ENCODE measurements around the gene MTHFD1L.

Gene MTHFD1L

GRCh38 chr6:151067684-151068596 lies 202.4 kb downstream of the MTHFD1L start:
- TF ChIP-seq ZNF384 (IDR thresholded peaks at IDR 0.05) = no peak
- TF ChIP-seq FOXA1 (IDR thresholded peaks at IDR 0.05) = no peak
- no peak for TF ChIP-seq ELF4 (IDR thresholded peaks at IDR 0.05)
- TF ChIP-seq PKNOX1 (IDR thresholded peaks at IDR 0.05) = no peak
- no peak for TF ChIP-seq LEF1 (IDR thresholded peaks at IDR 0.05; ENCODE audit: borderline replicate concordance)
- no peak for TF ChIP-seq CTBP1 (IDR thresholded peaks at IDR 0.05; ENCODE audit: borderline replicate concordance)
- no peak for TF ChIP-seq SUZ12 (IDR thresholded peaks at IDR 0.05)
- TF ChIP-seq FOXK2 (IDR thresholded peaks at IDR 0.05) = no peak
- ChIA-PET POLR2A (interaction anchor here (0.8 kb wide), 1 partner anchor 14 kb away, joined by 3 read pairs; no protein-coding TSS in a partner anchor), CTCF (interaction anchor here (0.7 kb wide), 1 partner anchor 1306 kb away, joined by 3 read pairs; no protein-coding TSS in a partner anchor)
- no peak for DNase-seq (ENCODE audit: extremely low spot score)

GRCh38 chr6:151068761-151069312 lies 203.3 kb downstream of the MTHFD1L start:
- ChIA-PET CTCF (interaction anchor here (0.7 kb wide), 2 partner anchors 12 to 1305 kb away, joined by 3 to 4 read pairs; no protein-coding TSS in a partner anchor), POLR2A (no interaction called here)
- no peak for DNase-seq (ENCODE audit: extremely low spot score)
- TF ChIP-seq ELF4 (IDR thresholded peaks at IDR 0.05) (no peak), FOXK2 (IDR thresholded peaks at IDR 0.05) (no peak), ARNT (IDR thresholded peaks at IDR 0.05) (no peak), PKNOX1 (IDR thresholded peaks at IDR 0.05) (no peak), HDGF (IDR thresholded peaks at IDR 0.05; ENCODE audit: borderline replicate concordance) (no peak), BHLHE40 (IDR thresholded peaks at IDR 0.05; ENCODE audit: borderline replicate concordance) (no peak), LEF1 (IDR thresholded peaks at IDR 0.05; ENCODE audit: borderline replicate concordance) (no peak), SUZ12 (IDR thresholded peaks at IDR 0.05) (no peak), FOXM1 (IDR thresholded peaks at IDR 0.05; ENCODE audit: borderline replicate concordance) (no peak), ZNF384 (IDR thresholded peaks at IDR 0.05) (no peak), NFRKB (IDR thresholded peaks at IDR 0.05) (no peak), SP1 (IDR thresholded peaks at IDR 0.05) (no peak), FOXA1 (IDR thresholded peaks at IDR 0.05) (no peak), L3MBTL2 (conservative IDR thresholded peaks at IDR 0.05) (no peak), TARDBP (IDR thresholded peaks at IDR 0.05) (no peak), CTBP1 (IDR thresholded peaks at IDR 0.05; ENCODE audit: borderline replicate concordance) (no peak)

- ChIA-PET POLR2A (interaction anchor here (0.8 kb wide), 1 partner anchor 9 kb away, joined by 4 read pairs; no protein-coding TSS in a partner anchor), CTCF (no interaction called here)
- DNase-seq (ENCODE audit: extremely low spot score) = no peak
- no peak for TF ChIP-seq ZNF384 (IDR thresholded peaks at IDR 0.05)
- TF ChIP-seq LEF1 (IDR thresholded peaks at IDR 0.05; ENCODE audit: borderline replicate concordance) = no peak
- no peak for TF ChIP-seq L3MBTL2 (conservative IDR thresholded peaks at IDR 0.05)
- TF ChIP-seq FOXA1 (IDR thresholded peaks at IDR 0.05) = no peak
- no peak for TF ChIP-seq BHLHE40 (IDR thresholded peaks at IDR 0.05; ENCODE audit: borderline replicate concordance)
- TF ChIP-seq CTBP1 (IDR thresholded peaks at IDR 0.05; ENCODE audit: borderline replicate concordance) = no peak
- TF ChIP-seq ELF4 (IDR thresholded peaks at IDR 0.05) = no peak
- TF ChIP-seq FOXM1 (IDR thresholded peaks at IDR 0.05; ENCODE audit: borderline replicate concordance) = no peak
- TF ChIP-seq ARNT (IDR thresholded peaks at IDR 0.05) = no peak
- no peak for TF ChIP-seq HDGF (IDR thresholded peaks at IDR 0.05; ENCODE audit: borderline replicate concordance)
Measured at GRCh38 chr6:151069641-151070040, 204.1 kb downstream of the MTHFD1L start.

GRCh38 chr6:151070631-151071051 lies 205.1 kb downstream of the MTHFD1L start:
- no peak for DNase-seq (ENCODE audit: extremely low spot score)
- no peak for TF ChIP-seq PKNOX1 (IDR thresholded peaks at IDR 0.05)
- TF ChIP-seq LEF1 (IDR thresholded peaks at IDR 0.05; ENCODE audit: borderline replicate concordance) = no peak
- no peak for TF ChIP-seq SUZ12 (IDR thresholded peaks at IDR 0.05)
- no peak for TF ChIP-seq L3MBTL2 (conservative IDR thresholded peaks at IDR 0.05)
- no peak for TF ChIP-seq ELF4 (IDR thresholded peaks at IDR 0.05)
- no peak for TF ChIP-seq FOXA1 (IDR thresholded peaks at IDR 0.05)
- TF ChIP-seq FOXM1 (IDR thresholded peaks at IDR 0.05; ENCODE audit: borderline replicate concordance) = no peak
- TF ChIP-seq CTBP1 (IDR thresholded peaks at IDR 0.05; ENCODE audit: borderline replicate concordance) = no peak
- no peak for TF ChIP-seq FOXK2 (IDR thresholded peaks at IDR 0.05)
- TF ChIP-seq NFRKB (IDR thresholded peaks at IDR 0.05) = no peak
- no peak for TF ChIP-seq ARNT (IDR thresholded peaks at IDR 0.05)
- no peak for TF ChIP-seq TARDBP (IDR thresholded peaks at IDR 0.05)
- no peak for TF ChIP-seq BHLHE40 (IDR thresholded peaks at IDR 0.05; ENCODE audit: borderline replicate concordance)
- TF ChIP-seq ZNF384 (IDR thresholded peaks at IDR 0.05) = no peak
- TF ChIP-seq SP1 (IDR thresholded peaks at IDR 0.05) = no peak
- ChIA-PET CTCF (no interaction called here), POLR2A (no interaction called here)

- CTCF ChIA-PET = no interaction called here
- DNase-seq (ENCODE audit: extremely low spot score) = no peak
- POLR2A ChIA-PET = no interaction called here
- TF ChIP-seq HDGF (IDR thresholded peaks at IDR 0.05; ENCODE audit: borderline replicate concordance) (no peak), ELF4 (IDR thresholded peaks at IDR 0.05) (no peak), BHLHE40 (IDR thresholded peaks at IDR 0.05; ENCODE audit: borderline replicate concordance) (no peak), SUZ12 (IDR thresholded peaks at IDR 0.05) (no peak), CTBP1 (IDR thresholded peaks at IDR 0.05; ENCODE audit: borderline replicate concordance) (no peak), LEF1 (IDR thresholded peaks at IDR 0.05; ENCODE audit: borderline replicate concordance) (no peak), TARDBP (IDR thresholded peaks at IDR 0.05) (no peak), NFRKB (IDR thresholded peaks at IDR 0.05) (no peak), FOXM1 (IDR thresholded peaks at IDR 0.05; ENCODE audit: borderline replicate concordance) (no peak), ZNF384 (IDR thresholded peaks at IDR 0.05) (no peak), L3MBTL2 (conservative IDR thresholded peaks at IDR 0.05) (no peak)
Measured at GRCh38 chr6:151071295-151071694, 205.8 kb downstream of the MTHFD1L start.
